Germinal center (tissue), 1 donor: ENCODE results near the gene AQP5.

Experiments
- DNase-seq: peaks from one replicate; pipeline ENCODE4 v3.0.0; 2012; ENCODE audit warnings: mixed read lengths, low spot score

The AQP5 gene

GRCh38 chr12:49950273-49951251 is 11.1 kb upstream of the AQP5 start, which contains the start of gene AQP2:
Gene AQP2, plus strand, starts transcription at chr12:49950737. Its CDS starts 94 bp downstream, at chr12:49950831.
- DNase-seq: no peak

- DNase-seq: no peak
Measured at GRCh38 chr12:49951411-49952240, 10.0 kb upstream of the AQP5 start.

GRCh38 chr12:49952391-49953055 is 9.1 kb upstream of the AQP5 start:
- DNase-seq: no peak

GRCh38 chr12:49953151-49953550 is 8.5 kb upstream of the AQP5 start:
- DNase-seq: no peak

- no peak for DNase-seq
Measured at GRCh38 chr12:49953961-49954846, 7.5 kb upstream of the AQP5 start.

DNA sequence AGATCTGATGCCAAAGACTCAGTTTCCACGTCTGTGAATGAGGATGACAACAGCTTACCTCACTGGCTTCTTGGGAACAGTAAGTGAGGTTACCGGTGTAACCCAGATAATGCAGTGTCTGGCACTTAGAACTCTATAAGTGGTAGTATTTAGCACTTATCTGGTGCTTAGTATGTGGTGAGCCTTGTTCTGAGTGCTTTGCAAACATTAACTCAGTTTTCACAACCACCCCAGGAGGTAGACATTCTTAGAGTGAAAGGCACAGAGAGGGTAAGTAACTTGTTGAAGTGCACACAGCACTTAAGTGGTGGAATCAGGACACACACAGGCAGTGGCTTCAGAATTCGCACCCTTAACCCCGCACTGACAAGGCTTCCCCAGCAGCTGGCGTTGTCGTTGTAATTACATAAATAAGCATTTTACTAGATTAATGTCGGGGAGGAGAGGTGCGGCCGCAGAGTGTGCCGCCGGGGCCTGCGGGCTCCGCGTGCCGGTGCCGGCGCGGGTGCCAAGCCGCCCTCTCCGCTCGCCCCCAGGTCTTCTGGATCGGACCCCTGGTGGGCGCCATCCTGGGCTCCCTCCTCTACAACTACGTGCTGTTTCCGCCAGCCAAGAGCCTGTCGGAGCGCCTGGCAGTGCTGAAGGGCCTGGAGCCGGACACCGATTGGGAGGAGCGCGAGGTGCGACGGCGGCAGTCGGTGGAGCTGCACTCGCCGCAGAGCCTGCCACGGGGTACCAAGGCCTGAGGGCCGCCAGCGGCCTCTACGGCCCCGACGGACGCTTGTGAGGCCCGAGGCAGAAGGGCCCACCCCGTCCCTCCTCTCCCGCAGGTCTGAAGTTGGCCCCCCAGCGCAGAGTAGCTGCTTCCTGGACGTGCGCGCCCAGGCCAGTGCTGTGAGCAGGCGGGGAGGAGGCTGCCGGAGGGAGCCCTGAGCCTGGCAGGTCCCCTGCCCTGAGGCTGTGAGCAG is 6.5 kb upstream of the AQP5 start:
- DNase-seq: no peak

DNA sequence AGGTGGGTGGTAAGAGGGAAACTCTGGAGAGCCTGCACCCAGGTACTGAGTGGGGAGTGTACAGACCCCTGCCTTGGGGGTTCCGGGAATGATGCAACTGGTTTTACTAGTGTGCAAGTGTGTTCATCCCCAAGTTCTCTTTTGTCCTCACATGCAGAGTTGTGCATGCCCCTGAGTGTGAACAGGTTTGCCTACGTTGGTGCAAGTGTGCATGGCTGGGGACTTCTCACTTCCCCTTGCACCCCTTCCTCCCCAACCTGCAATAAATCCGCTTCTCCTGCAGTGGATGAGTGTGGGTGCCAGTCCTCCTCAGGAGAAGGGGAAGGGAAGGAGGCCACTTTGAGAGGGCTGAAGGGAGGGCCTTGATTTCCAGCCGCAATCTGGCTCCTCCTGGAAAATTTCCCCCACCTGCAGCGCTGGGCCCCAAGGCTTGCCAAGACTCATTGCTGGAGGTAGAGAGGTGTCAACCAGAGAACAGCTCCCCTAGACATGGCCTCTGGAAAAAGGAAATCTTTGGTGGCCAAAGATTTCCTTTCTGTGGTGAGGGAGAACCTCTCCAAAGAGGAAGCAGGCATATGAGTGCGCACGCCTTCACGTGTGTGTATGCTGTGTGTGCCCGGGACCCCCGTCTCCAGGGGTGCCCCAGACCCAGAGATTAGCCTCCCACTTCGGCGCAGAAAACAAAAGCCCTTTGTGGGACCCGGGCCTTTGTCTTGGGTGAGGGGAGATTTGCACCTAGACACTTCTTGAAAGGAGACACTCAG is 5.6 kb upstream of the AQP5 start:
- no peak for DNase-seq

DNA sequence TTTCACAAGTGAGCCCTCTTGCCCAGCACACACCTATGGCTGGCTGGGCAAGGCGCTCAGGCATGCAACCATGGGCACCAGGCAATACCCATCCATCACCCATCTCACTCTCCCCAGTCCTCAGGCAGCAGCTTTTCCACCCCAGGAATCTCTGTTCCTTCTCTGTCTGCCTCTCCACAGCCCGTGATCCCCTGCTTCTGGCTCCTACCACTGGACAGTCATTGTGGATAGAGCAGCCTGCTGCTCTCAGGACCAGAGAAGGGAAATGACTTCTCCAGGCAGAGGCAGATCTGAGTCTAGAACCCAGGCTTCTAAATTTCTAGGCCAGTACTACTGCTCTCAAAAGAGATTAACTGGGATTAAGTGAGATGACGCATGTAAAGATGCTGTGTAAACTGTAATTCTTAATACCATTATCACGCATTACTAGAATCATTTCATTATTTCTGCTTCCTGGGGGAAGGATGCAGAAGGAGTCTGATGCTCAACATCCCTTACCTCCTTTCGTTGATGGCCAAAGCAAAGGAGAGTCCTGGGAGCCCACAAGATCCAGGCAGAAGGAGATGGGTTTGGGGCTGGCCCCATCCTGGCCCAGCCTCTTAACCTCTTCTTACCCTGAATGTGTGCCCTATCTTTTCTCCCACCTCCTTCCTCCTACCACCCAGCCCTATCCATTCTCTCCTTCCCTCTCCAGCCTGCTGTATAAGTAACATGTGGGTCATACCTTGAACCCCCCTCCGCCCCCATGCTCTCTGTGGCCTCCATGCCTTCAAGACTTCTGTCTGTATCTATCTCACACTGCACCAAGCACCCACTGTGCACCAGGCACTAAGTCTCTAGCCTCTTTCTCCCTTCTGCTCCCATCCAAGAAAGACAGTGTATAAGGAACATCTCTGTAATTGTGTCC is 4.8 kb upstream of the AQP5 start:
- DNase-seq: no peak

DNA sequence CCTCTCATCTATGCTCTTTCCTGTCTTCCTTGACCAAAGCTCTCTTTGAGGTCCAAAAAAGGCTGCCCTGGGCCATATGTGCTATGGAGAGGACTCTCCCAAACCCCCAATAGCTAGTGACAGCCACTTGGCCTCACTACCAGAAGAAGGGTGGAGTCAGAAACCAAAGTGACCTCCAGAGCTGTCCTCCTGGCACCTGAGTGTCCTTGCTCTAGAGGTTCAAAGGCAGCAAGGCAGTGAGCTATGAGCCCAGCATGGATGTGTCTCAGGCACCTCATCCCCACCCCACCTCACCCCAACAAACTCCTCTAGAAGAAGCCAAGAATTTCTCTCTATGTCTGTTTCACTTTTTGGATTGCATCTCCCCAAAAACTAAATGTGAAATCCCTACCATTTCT is 4.1 kb upstream of the AQP5 start:
- DNase-seq: no peak

- DNase-seq: no peak
Measured at GRCh38 chr12:49959685-49960473, 1.8 kb upstream of the AQP5 start.

GRCh38 chr12:49960474-49961110 is 1.1 kb upstream of the AQP5 start:
- no peak for DNase-seq

- DNase-seq: no peak
Measured at GRCh38 chr12:49961993-49962764, 507 bp downstream of the AQP5 start.

- no peak for DNase-seq
Measured at GRCh38 chr12:49962861-49963765, 1.4 kb downstream of the AQP5 start.

DNA sequence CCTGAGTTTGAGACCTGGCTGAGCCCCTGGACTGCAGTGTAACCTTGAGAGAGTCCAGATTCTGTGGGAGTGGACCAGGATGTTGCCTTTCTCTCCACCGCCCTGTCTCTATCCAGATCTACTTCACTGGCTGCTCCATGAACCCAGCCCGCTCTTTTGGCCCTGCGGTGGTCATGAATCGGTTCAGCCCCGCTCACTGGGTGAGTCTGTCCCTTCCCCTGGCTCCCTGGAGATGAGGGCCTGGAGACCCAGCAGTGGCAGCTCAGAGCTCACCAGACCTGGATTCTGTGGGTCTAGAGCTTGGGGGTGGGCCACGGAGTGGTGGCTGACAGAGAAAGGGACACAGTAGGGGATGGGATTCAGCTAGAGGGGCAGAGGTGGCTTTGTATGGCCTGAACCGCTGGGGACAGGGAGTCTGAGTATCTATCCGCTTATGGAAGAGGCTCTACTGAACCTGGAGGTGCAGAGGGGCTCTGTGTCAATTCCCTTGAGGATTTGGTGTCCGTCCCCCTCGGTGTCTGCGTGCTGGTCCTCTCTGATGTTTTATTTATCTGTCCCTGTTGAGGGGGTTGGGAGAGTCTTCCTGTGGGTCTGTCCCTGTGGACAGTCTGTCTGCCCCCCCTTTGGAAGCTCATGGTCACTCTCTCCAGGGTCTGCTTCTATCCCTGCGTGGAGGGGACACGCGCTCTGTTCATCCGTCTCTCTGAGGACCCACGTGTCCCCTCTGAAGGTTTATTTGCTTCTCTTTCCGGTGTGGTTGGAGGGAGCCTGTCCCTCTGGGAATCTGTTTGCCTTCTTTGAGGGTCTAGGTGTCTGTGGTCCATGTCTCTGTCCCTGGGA is 2.5 kb downstream of the AQP5 start:
- DNase-seq: no peak
